HG03039 (cell line): ENCODE measurements around the gene CELSR1.

ENCODE experiments used
- ATAC-seq: cut with Tn5 transposase; IDR thresholded peaks from one replicate; pipeline ENCODE4 v1.9.1; 2021; ENCODE audit warnings: mild to moderate bottlenecking, moderate library complexity; ENCODE audit not compliant: unreplicated experiment

The CELSR1 gene

DNA sequence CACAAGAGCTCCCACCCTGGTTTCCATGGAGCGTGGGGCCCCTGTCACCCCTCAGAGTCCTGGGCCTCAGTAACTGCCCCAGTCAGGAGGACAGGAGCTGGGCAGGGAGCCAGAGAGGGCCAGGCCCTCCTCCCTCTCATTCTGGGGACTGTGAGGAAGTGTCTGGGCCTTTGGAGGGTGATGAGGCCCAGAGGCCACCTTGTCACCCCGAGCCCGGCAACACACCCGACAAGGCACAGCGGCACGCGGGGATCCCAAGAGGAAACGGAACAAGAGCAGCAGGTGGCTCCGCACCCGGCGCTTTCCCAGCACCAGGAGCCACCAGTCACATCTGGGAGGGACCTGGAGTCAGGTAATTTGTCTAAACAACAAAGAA lies 72.1 kb downstream of the CELSR1 start:
- no peak for ATAC-seq

DNA sequence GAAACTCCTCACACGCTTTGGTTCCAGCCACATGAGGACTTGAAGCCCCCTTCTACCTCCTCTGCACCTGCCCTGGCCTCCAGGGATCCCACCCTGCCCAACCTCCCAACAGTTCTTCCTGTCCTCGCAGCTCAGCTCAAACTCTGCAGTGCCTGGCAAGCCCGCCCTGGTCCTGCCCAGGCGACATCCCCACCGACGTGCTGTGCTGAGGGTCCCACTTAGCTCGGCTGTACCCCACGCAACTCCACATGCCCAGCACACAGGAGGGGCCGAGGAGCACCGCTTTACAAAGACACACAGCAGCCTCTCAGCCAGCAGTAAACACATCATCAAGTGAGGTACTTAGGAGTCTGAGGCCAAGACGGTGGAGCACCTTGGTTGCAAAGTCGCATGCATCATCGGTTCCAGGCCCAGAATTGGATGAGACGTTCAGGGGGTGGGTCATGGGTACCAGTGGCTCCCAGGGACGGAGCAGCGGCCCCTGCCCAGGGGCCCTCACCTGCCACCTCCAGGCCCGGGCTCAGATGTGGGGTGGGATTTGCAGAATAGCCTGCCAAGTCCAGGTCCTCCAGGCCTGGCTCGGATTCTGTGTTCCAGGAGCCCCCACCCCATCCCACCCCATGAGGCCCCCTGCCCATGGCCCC lies 72.6 kb downstream of the CELSR1 start:
- ATAC-seq = no peak

DNA sequence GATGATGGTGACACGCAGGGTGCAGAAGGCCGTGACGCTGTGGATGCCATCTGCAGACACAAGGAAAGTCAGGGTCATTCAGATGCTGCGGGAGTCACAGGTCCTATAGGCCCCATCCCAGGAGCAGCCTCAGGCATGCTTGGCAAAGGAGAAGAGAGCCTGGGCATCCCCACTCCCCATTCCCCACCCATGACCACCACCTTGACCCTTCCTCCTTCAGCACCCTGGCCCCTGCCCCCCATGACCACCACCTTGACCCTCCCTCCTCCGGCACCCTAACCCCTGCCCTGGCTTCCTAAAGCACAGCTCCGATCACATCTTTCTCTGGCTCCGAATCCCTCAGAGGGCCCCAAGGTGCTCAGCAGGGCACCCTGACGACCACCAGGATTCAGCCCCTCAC lies 73.1 kb downstream of the CELSR1 start:
- no peak for ATAC-seq

DNA sequence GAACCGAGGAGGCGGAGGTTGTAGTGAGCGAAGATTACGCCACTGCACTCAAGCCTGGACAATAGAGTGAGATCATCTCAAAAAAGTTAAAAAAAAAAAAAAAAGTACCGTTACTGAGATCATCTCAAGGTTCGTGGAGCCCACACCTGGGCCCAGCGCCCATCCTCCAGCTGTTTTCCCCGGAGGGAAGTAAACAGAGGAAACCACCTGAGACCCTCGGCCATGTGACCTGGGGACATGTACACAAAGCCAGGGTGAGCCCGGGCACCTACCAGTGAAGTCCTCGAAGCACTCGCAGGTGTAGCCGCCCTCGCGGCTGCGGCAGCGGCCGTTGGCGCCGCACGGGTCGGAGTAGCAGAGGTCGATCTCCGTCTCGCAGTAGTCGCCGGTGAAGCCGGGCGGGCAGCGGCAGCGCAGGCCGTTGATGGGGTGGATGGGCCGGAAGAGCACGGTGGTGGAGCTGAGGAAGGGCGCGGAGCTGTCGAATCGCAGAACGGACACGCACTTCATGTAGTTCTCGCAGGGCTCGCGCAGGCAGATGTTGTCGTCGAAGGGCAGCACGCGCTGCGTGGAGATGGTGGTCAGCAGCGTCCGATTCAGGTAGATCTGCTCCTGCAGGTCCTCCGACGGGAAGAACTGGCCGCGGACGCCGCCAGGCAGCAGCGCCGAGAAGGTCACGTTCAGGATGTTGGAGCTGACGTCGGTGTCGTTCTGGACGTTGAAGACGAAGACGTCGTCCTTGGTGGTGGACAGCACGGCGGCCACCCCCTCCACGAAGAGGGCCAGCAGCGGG lies 73.8 kb downstream of the CELSR1 start:
- ATAC-seq = no peak

DNA sequence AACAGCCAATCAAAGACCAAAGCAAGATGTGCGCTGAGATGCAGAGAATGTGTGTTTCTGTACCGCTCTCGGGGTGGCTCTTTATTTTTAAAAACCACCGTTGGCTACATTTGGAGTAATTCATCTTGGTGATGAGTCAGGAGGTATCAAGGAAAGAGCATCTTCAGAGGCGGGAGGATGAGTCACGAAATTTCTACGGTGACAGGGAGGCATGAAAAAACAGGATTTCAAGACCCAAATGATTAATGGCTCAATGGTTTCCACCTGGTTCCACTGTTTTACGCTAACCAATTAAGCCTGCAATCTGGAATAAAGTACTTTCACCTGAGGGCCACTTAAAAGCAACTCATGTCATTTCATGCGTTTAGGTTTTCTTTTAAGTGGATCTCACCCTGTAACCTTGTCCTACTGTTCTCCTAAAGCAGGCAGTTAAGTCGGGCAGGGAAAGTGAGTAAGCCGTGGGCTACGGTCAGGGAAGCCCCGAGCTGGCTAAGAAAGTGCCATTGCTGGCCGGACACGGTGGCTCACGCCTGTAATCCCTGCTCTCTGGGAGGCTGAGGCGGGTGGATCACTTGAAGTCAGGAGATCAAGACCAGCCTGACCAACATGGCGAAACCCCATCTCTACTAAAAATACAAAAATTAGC lies 74.6 kb downstream of the CELSR1 start:
- ATAC-seq = no peak

DNA sequence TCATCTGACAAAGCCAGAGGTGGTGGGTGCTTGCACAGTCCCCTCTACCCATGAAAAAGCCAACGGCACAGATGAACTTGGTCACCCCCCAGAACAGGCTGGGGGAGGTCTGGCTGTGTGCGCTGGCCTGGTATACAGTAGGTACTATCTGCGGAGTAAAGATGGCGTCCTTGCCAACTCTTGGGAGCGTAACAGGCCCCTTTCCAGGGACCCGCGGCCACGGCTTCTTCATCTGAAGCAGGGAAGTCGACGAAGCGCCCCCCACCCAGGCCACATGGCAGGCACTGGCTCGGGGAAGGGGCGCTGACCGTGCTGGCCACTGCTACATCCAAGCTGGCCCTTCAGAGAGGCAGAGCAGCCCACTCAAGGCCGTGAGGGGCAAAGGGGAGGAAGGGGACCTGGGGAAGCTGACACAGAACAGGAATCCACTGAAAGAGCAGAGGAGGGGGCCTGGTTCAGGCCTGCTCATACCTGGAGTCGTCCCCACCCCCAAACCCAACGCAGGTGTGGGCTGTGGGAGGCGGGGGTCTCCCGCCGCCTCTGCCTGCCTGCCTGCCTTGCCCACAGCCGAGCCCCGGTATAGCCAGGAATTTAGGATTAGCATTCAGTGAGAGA lies 75.7 kb downstream of the CELSR1 start:
- no peak for ATAC-seq

DNA sequence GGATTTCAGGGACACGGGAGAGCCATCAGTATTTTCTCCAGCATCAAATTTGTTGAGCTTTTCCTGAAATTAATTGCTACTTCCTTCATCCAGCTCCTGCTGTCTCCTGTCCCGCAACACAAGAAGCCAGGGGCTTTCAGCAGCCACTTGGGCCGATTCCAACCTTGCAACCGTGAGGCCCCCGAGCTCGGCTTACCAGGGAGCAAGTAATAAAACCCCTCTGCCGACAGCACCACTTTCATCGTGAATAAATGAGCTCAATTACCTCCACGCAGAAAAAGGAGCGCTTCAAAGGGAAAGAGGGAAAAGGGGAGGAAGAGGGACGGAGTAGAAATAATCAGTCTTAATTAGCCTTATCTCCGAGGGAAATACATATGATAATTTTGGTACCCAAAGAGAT lies 76.6 kb downstream of the CELSR1 start:
- no peak for ATAC-seq

DNA sequence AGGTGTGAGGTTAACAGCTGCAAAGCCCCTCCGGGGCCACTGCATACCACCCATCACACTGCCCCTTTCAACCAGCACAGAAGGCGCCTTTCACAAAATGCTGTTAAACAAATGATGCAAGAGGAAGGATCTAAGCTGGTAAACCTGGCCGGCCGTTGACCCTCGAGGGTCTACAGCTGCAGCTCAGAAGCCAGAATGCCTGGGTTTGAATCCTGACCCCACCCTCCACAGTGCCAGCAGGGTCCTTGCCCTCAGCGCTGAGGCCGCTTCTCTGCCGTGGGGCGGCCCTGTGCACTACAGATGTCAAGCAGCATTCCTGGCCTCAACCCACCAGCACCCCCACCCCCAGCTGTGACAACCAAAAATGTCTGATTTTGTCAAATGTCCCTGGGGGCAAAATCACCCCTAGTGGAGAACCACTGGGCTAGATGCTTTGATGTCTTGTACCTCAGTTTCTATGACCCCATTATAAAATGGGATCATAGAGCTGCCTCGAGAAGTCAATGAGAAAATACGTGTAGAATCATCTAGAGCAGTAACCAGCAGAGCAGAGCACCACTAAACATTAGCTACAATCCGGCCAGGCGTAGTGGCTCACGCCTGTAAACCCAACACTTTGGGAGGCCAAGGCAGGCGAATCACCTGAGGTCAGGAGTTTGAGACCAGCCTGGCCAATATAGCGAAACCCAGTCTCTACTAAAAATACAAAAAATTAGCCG lies 77.9 kb downstream of the CELSR1 start:
- ATAC-seq = no peak

DNA sequence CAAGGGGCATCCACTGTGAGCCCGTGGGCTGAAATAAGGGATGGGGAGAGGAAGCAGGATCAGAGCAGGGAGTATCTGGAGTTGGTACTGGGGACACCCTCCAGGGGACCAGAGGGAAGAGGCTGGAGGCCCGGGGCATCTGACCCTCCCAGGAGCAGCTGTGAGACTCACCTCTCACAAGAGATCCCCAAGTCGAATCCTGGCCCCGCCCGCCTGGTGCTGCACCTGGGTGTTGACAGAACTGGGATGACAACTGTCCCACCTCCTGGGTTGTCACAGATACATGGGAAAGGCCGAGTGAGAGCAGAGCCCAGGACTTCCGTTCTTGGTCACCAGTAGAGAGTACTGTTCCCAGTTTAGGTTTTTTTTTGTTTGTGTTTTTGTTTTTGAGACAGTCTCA lies 78.9 kb downstream of the CELSR1 start:
- ATAC-seq = no peak

DNA sequence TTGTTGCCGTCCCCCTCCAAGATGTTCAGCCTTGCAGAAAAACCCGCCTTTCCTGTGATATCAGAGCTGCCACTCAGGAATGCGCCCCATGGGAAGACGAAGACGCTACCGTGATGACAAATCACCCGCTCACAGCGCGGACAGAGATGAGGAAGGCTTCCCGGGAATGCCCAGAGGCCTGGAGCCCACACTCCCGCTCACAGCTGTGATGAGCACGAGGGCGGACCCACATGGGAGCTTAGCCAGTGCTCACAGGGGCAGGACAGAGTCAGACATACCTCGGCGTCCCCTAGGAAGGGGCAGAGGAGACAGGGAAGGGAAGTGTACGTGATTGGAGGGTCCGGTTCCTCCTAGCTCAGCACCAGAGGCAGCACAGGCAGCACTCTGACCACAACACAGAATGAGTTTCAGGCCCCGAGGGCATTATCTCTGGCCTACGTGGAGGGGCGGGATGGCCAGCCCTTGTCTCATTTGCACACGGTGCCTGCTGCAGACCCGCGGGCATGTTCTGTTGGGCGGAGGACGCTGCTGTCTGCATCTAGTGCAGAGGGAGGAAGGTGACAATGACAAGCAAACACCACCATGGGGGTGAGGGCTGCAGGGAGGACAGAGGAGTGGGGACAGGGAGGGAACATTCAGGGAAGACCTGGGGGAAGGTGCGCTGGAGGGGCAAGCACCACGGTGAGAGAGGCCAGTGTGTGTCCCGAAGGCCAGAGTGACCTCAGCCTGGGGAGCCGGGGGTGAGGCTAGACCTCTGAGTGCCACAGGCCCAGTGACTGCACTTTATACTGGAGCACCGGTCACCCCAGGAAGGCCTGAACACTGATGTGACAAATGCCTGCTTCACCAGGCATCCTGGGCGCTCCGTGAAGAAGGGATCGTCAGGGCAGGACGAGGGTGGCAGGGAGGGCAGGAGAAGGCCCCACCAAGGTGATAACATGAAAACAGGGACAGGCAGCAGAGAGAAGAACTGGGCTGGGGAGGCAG lies 79.6 kb downstream of the CELSR1 start:
- ATAC-seq = no peak

DNA sequence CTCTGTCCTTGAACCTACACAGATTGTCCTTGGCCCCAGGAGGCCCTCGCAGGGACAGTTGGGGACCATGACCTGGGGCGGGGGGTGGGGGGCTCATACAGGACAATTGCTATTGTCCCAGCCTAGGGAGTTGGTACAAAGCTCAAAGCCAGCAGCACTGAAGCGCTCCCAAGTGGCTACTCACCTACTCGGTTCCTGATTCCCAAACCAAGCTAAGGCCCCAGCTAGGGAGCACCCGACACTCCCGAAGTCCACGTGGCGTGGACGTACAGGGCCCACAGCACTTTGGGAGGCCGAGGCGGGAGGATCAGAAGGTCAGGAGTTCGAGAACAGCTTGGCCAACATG lies 80.6 kb downstream of the CELSR1 start:
- ATAC-seq = no peak

DNA sequence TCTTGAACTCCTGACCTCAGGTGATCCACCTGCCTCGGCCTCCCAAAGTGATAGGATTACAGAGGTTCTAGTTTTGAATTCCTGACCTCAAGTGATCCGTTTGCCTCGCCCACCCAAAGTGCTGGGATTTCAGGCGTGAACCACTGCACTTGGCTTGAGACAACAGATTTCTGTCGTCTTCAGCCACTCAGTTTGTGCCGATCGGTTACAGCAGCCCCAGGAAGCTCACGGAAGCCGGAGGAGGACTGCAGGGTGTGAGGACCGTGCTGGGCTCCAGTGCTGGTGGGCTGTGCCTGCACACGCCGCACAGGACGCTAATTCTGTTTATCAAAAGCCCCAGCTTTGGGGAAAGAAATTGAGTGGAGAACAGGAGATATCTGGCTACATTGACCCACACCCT lies 82.0 kb downstream of the CELSR1 start:
- ATAC-seq = no peak

DNA sequence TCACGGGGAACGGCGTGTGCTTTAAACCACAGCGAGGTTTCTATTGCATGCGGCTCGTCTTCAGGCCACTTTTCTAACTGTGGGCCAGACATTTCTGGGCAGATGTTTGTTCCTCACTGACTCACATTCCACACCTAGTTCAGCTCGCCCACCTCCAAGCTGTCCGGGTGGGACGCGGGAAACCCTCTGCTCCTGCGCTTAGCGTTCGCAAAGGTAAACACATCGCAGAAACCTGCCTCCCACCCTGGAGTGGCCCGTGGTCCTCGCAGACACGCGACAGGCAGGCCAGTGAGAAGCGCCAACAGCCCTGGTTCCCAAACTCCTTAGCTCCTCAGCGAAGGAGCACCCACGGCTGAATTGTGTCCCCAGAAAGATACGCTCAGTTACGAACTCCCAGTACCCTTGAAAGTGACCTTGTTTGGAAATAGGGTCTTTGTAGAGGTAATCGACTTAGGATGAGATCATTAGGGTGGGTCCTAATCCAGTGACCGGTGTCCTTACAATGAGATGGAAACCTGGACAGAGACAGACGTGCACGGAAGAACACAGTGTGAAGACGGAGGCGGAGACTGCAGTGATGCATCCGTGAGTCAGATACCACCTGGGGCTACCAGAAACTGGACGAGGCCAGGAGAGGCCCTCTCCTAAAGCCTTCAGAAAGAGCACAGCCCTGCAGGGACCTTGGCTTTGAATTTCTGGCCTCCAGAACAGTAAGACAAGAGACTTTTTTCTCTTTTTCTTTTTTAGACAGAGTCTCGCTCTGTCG lies 82.7 kb downstream of the CELSR1 start:
- no peak for ATAC-seq

DNA sequence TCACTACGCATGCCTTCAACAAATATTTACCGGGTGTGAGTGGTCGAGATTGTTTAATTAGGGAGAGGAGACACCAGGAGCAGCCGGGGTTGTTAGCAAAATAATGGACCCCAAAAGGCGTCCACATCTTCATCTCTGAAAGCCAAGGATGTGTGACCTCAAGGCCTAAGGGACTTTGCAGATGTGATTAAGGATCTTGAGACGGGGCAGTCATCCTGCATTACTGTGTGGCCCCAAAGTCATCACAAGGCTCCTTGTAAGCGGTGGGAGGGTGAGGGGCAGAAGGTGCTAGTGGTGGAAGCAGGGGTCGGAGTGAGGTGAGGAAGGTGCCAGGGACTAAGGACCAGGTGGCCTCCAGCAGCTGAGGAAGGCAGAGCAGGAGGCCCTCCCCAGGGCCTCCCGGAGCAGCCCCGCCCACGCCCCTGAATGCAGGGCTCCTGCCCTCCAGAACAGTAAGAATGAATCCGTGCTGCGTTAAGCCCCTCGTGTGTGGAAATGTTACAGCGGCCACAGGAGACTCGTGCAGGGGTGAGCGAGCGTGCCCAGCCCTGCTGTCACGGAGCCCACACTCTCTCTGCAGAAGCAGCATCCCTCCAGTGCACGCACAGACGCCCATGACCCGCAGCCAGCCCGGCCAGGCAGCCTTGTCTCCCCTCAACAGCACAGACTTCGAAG lies 83.5 kb downstream of the CELSR1 start:
- ATAC-seq = no peak

DNA sequence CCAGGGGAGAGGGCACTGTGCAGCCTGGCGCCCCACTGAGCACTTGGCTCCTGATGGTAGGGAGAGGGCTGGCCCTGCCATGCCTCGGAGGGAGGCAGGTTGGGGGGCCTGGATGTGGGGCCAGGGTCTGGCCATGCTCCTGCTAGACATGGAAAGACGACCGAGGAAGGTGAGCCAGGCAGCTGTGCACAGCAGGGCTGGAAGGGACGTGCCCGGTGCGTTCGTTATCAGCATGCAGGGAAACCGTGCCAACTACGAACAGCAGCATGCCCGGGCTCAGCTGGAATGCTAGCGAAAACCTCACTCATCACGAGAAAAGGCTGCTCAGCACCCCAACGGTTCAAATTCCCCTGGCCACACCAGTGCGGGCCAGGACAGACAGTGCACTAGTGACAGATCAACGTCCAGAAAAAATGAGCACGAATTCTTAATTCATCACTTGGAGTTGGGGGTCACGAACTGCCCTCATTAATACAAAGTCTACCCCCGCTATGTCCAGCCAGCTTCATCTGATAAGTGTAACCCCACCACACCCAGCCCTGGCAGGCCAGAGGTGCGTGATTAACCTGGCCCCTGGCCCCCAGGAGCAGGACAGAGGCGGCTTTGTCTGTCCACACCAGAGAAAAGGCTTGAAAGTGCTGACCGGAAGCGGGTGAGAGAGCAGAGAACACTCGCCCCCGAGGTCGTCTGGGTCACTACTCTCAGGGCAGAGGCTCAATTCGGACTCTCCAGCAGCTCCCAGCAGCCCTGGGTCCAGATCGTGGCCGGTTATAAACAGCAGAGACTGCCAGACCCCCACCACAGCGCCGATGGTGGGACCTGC lies 84.2 kb downstream of the CELSR1 start:
- no peak for ATAC-seq

DNA sequence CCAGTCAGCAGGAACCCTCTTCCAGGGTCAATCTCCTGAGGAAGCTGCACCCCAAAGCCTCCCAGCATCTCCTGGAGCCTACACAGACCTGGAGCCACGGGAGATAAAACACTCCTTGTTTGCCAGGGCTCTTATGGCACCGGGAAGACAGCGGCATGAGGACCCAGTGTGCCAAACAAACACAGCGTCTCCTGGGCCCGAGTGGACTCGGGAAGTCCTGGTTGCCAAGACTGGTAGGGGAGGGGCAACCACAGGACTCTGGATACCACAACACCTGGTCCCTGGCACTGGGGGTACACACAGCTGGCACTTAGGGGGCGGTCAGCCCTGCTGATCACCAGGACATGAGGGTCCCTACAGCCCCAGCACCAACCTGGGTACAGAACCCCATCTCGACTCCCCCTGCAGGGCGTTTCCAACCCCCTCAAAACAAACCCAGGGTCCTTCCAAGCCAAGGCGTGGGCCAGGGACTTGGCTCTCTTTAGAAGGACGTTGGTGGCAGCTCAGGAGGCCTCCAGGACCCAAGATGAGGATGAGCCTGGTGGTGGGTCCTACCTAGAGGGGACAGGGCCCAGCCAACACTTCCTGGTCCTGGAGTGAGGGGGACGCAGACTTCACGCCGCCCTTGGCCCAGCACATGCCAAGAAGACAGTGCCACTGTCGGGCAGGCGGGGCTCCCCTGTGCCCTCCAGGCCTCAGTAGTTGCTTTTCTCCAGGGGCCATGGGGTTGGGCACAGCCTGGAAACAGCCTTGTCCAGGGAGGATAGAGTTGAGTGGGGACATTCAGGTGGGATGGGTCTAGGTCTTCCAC lies 85.0 kb downstream of the CELSR1 start:
- ATAC-seq = no peak

DNA sequence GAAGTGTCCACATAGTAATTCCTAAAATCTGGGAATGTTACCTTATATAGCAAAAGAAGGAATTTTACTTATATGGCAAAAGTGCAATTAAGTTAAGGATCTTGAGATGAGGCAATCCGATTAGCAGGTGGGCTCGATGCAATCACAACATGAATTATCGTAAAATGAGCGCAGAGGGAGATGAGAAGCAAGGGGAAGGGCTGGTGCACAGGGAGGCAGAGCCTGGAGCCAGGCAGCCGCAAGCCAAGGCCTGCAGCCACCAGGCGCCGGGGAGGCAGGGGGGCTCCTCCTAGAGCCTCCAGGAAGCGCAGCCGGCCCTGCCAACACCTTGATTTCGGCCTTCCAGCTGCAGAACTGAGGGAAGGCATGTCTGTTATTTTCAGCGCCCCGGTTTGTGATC lies 85.7 kb downstream of the CELSR1 start:
- ATAC-seq = no peak
